Endothelial cell of umbilical vein (primary cell): ENCODE results near the gene TRIM29. TPM values are rescaled to one million over a fixed set of nuclear protein-coding genes. Genes with fewer than 3 reads are reported as not detected.

Experiments used
- BruUV-seq: library from RNA; stranded (reverse); fragments of 400-500 nt; replicated peaks from 2 replicates; lab custom pipeline; 2021; lab: Mats Ljungman, UMichigan
- CTCF ChIA-PET: fragments of 300-600, 350-600 bp; sonication (Branson Sonifier 250); formaldehyde crosslinking; loops from one replicate; lab custom pipeline; 2021; ENCODE audit warnings: antibody characterized with exemption, inconsistent platforms; lab: Charles Lee
- POLR2A ChIA-PET: fragments of 300-600, 350-600 bp; sonication (Branson Sonifier 250); formaldehyde crosslinking; loops from one replicate; lab custom pipeline; 2021; ENCODE audit warnings: antibody characterized with exemption, inconsistent platforms; lab: Charles Lee
- DNase-seq: peaks from one replicate; pipeline ENCODE4 v3.0.0-alpha.2; 2011; ENCODE audit warnings: low read depth, low spot score
- FAIRE-seq: peaks from 2 replicates; lab custom pipeline; 2011; peaks lifted over from hg19 to GRCh38; lab: Jason Lieb, UNC
- H2AFZ ChIP-seq: 2 replicates; pipeline ENCODE4 v1.6.0; 2012; ENCODE audit warnings: low read depth, low read length, control low read depth, inconsistent platforms
- H3K27ac ChIP-seq: 2 replicates; pipeline ENCODE4 v1.5.1; 2011; ENCODE audit warnings: low read depth, mild to moderate bottlenecking, control low read depth, low read length, moderate library complexity; ENCODE audit not compliant: insufficient read depth
- H3K27me3 ChIP-seq, 2 experiments: 2 replicates each; pipeline versions ENCODE4 v1.6.0 to v1.6.1; 2011; ENCODE audit warnings: low read length in 2 of 2, mixed read lengths in 1 of 2; ENCODE audit not compliant: control insufficient read depth in 2 of 2, insufficient read depth in 2 of 2
- H3K36me3 ChIP-seq, 2 experiments: 2 replicates in 1 of 2; 3 replicates in 1 of 2; pipeline ENCODE4 v1.5.1; 2011; ENCODE audit warnings: low read length in 2 of 2, mild to moderate bottlenecking in 1 of 2, moderate library complexity in 1 of 2; ENCODE audit not compliant: control insufficient read depth in 2 of 2, insufficient read depth in 2 of 2; ENCODE audit errors: extremely low read depth in 1 of 2
- H3K4me1 ChIP-seq: 3 replicates; pipeline ENCODE4 v1.5.1; 2011; ENCODE audit warnings: mild to moderate bottlenecking, low read length; ENCODE audit not compliant: control insufficient read depth, insufficient read depth; ENCODE audit errors: extremely low read depth
- H3K4me2 ChIP-seq: 2 replicates; pipeline ENCODE4 v1.6.1; 2011; ENCODE audit warnings: low read length, control low read depth, mixed read lengths; ENCODE audit not compliant: insufficient read depth
- H3K4me3 ChIP-seq, 3 experiments: fragments of 200-600 bp in 1 of 3; sonication (generic), shearing (Covaris generic) in 1 of 3; replicated peaks in 1 of 3; 2 replicates each; pipeline ENCODE4 v1.5.1; 2011 to 2016; ENCODE audit warnings: control low read depth in 3 of 3, low read length in 3 of 3, mild to moderate bottlenecking in 2 of 3, inconsistent platforms in 1 of 3, low read depth in 1 of 3, moderate library complexity in 1 of 3; ENCODE audit not compliant: insufficient read depth in 1 of 3
- H3K79me2 ChIP-seq: 2 replicates; pipeline ENCODE4 v1.6.0; 2012; ENCODE audit warnings: low read length, inconsistent platforms; ENCODE audit not compliant: control insufficient read depth, insufficient read depth
- H3K9ac ChIP-seq: replicated peaks from 2 replicates; pipeline ENCODE3; 2011; ENCODE audit warnings: low read length, control low read depth; ENCODE audit not compliant: insufficient read depth; ENCODE audit errors: extremely low read depth
- H3K9me1 ChIP-seq: replicated peaks from 3 replicates; pipeline ENCODE4 v1.6.0; 2011; ENCODE audit warnings: mild to moderate bottlenecking, low read length; ENCODE audit not compliant: control insufficient read depth, insufficient read depth; ENCODE audit errors: extremely low read depth
- H3K9me3 ChIP-seq: replicated peaks from 2 replicates; pipeline ENCODE4 v1.5.1; 2012; ENCODE audit warnings: low read length, inconsistent platforms; ENCODE audit not compliant: control insufficient read depth, insufficient read depth
- H4K20me1 ChIP-seq: replicated peaks from 2 replicates; pipeline ENCODE3; 2011; ENCODE audit warnings: mild to moderate bottlenecking, low read length; ENCODE audit not compliant: control insufficient read depth, insufficient read depth; ENCODE audit errors: extremely low read depth
- CTCF ChIP-seq, 2 donors: IDR thresholded peaks; 1 replicate in 1 of 2; 2 replicates in 1 of 2; pipeline ENCODE4 v1.5.1; 2011; ENCODE audit warnings: low read length in 2 of 2, mild to moderate bottlenecking in 2 of 2, moderate library complexity in 2 of 2, control low read depth in 1 of 2, inconsistent platforms in 1 of 2, low read depth in 1 of 2; ENCODE audit not compliant: insufficient read depth in 1 of 2; ENCODE audit errors: extremely low read depth in 1 of 2
- EZH2 ChIP-seq: IDR thresholded peaks from 2 replicates; pipeline ENCODE4 v1.6.1; 2012; ENCODE audit warnings: borderline replicate concordance, low read depth, mild to moderate bottlenecking, moderate library complexity, low read length, inconsistent platforms; ENCODE audit not compliant: severe bottlenecking
- FOS ChIP-seq: IDR thresholded peaks from 2 replicates; pipeline ENCODE4 v1.6.1; 2011; ENCODE audit warnings: mild to moderate bottlenecking, low read length, moderate library complexity, borderline replicate concordance; ENCODE audit not compliant: insufficient read depth
- GATA2 ChIP-seq: IDR thresholded peaks from 2 replicates; pipeline ENCODE4 v1.7.0; 2011; ENCODE audit warnings: low read depth, mild to moderate bottlenecking, moderate library complexity, mixed read lengths, low read length; ENCODE audit not compliant: insufficient read length, insufficient read depth
- JUN ChIP-seq: IDR thresholded peaks from 2 replicates; pipeline ENCODE4 v1.6.1; 2011; ENCODE audit warnings: borderline replicate concordance, low read depth; ENCODE audit not compliant: insufficient read length, insufficient read depth
- MYC ChIP-seq: IDR thresholded peaks from one replicate; pipeline ENCODE4 v1.6.1; 2011; ENCODE audit warnings: mild to moderate bottlenecking, low read depth, low read length
- POLR2A ChIP-seq: IDR thresholded peaks from 2 replicates; pipeline ENCODE4 v1.6.1; 2012; ENCODE audit warnings: low read depth, mild to moderate bottlenecking, control low read depth, low read length
- POLR2AphosphoS5 ChIP-seq: IDR thresholded peaks from 2 replicates; pipeline ENCODE4 v1.6.1; 2012; ENCODE audit warnings: low read depth, mild to moderate bottlenecking, control low read depth, low read length, moderate library complexity; ENCODE audit not compliant: insufficient read depth
- dilution Hi-C: fragments of 300-500 bp; cut with MboI; formaldehyde crosslinking; loops from one replicate; pipeline ENCODE4 v1.15.0; 2019; ENCODE audit warnings: low sequenced_read_pairs; ENCODE audit not compliant: extremely low pct_ligation_motif_present
- intact Hi-C: fragments of 100-400 bp; cut with micrococcal nuclease; formaldehyde crosslinking; loops from one replicate; pipeline ENCODE4 v1.10.0; 2022
- polyA plus RNA-seq, 4 experiments: library from polyadenylated mRNA; depleted of rRNA in 3 of 4; stranded (reverse) in 3 of 4; unstranded in 1 of 4; fragments of >200 nt; gene quantifications; 2 replicates each; pipeline versions ENCODE4 v1.2.1 to v1.2.3, GENCODE V29; 2011 to 2012; ENCODE audit warnings: missing spikeins in 1 of 4
- total RNA-seq: library from RNA; stranded (reverse); gene quantifications from 2 replicates; pipeline ENCODE4 v1.2.3, GENCODE V29; 2021
- TF ChIP-seq, protein P1 (sequence below): IDR thresholded peaks from 2 replicates; pipeline ENCODE4 v1.6.1; 2011; ENCODE audit not compliant: insufficient read depth, insufficient read length

The TRIM29 gene
- total and polyA plus RNA-seq, 2 donors (not counting 3 experiments of a cell fraction or from before 2014, with no cell fraction given) = not detected

- no peak overlapping the region for H2AFZ ChIP-seq
- POLR2A ChIA-PET = no interaction called here
- no peak for DNase-seq
- no peak overlapping the region for H3K4me2 ChIP-seq
- CTCF ChIA-PET = interaction anchor here (1.2 kb wide), 1 partner anchor 179 kb away, joined by 3 read pairs; no protein-coding TSS in a partner anchor
- no peak overlapping the region for H3K27ac ChIP-seq
- no peaks in the 10 kb centered on the region for H3K27me3 ChIP-seq
- FAIRE-seq = no peak
- dilution Hi-C loops = no loop called here
- no peaks in the 10 kb centered on the region for H3K9me3 ChIP-seq
- TF ChIP-seq CTCF (IDR thresholded peaks at IDR 0.05; ENCODE audit: extremely low read depth in 1 of 2, insufficient read depth in 1 of 2, low read depth in 1 of 2, low read length in 2 of 2) (no peak), POLR2AphosphoS5 (no peak), FOS (no peak), EZH2 (no peak), GATA2 (no peak), MYC (no peak), JUN (no peak), POLR2A (no peak)
- TF ChIP-seq, protein P1, sequence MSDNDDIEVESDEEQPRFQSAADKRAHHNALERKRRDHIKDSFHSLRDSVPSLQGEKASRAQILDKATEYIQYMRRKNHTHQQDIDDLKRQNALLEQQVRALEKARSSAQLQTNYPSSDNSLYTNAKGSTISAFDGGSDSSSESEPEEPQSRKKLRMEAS = no peak
- H3K4me3 ChIP-seq = no peak overlapping the region
- no peaks in the 10 kb centered on the region for H3K36me3 ChIP-seq
- no peak overlapping the region for H3K9ac ChIP-seq
- intact Hi-C loops = no loop called here
- H3K79me2 ChIP-seq = no peaks in the 10 kb centered on the region
- no peaks in the 10 kb centered on the region for H4K20me1 ChIP-seq
- no peaks in the 10 kb centered on the region for H3K9me1 ChIP-seq
- BruUV-seq = no TSS peak
- H3K4me1 ChIP-seq = no peaks in the 10 kb centered on the region
Measured at GRCh38 chr11:120120805-120121335, 17.0 kb downstream of the TRIM29 start.
